Endothelial cell (in vitro differentiated cells): ENCODE results near the gene MB. TPM values are rescaled to one million over a fixed set of nuclear protein-coding genes. Genes with fewer than 3 reads are reported as not detected.

Experiments used
- DNase-seq: peaks from one replicate; pipeline ENCODE4 v3.0.0; 2021; ENCODE audit warnings: low spot score
- H3K27ac Mint-ChIP-seq: one replicate; pipeline ENCODE4 v1.8.0; 2021; ENCODE audit warnings: mixed read lengths, inconsistent platforms; ENCODE audit not compliant: unreplicated experiment
- H3K27me3 Mint-ChIP-seq: one replicate; pipeline ENCODE4 v1.8.0; 2021; ENCODE audit warnings: mild to moderate bottlenecking, moderate library complexity, mixed read lengths, inconsistent platforms; ENCODE audit not compliant: unreplicated experiment
- H3K36me3 Mint-ChIP-seq: one replicate; pipeline ENCODE4 v1.8.0; 2021; ENCODE audit warnings: mild to moderate bottlenecking, low read depth, mixed read lengths, inconsistent platforms; ENCODE audit not compliant: unreplicated experiment
- H3K4me1 Mint-ChIP-seq: one replicate; pipeline ENCODE4 v1.8.0; 2021; ENCODE audit warnings: mild to moderate bottlenecking, mixed read lengths, inconsistent platforms; ENCODE audit not compliant: unreplicated experiment
- H3K4me3 Mint-ChIP-seq: one replicate; pipeline ENCODE4 v1.8.0; 2021; ENCODE audit warnings: mild to moderate bottlenecking, mixed read lengths, inconsistent platforms; ENCODE audit not compliant: unreplicated experiment
- H3K9me3 Mint-ChIP-seq: one replicate; pipeline ENCODE4 v1.8.0; 2021; ENCODE audit warnings: mixed read lengths, inconsistent platforms; ENCODE audit not compliant: unreplicated experiment
- CTCF ChIP-seq: fragments of 200-600 bp; sonication (generic); IDR thresholded peaks from one replicate; pipeline ENCODE4 v1.5.0; 2021; ENCODE audit warnings: antibody characterized with exemption; ENCODE audit not compliant: unreplicated experiment
- total RNA-seq: library from RNA; stranded (reverse); fragmentation: NEBNext Ultra II Directional; extraction: Animal tissue kit (Norgen Biotek cat#: 25700); gene quantifications from one replicate; pipeline ENCODE4 v1.2.1, GENCODE V29; 2021; ENCODE audit not compliant: unreplicated experiment

Gene MB
- total RNA-seq, 1 donor from 2014 or later, result not detected

DNA sequence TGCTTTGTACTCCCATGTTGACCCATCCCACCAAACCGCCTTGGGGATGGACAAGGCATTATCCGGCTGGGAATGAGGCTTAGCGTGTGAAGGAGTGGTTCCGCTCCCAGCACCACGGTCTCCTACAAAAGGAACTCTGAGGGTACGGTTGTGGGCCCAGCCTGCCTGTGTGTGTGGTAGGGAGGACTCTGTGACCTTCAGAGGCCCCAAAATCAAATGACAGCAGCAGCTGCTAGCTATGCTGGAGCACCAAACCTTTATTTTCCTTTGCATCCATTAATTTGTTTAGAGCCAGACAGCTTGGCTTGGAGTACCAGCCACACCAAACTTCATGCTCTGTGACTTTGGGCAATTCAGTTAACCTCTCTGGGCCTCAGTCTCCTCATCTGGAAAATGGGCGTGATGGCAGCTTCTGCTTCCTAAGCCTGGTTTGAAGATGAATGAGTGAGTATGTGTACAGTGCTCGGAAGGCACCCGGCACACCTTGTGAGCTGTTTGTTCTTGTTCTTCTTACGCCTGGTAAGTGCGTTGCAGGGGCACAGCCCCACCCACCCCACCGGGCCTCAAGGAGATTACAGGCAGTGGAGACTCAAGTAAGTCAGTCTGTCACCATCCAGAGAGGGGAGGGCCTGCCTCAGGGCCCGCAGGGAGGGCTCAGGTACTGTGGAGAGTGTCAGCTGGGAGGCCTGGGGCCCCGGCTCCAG, 25.3 kb downstream of the MB start:
- H3K9me3 Mint-ChIP-seq, result no peaks in the 10 kb centered on the region
- no peaks in the 10 kb centered on the region for H3K4me1 Mint-ChIP-seq

DNA sequence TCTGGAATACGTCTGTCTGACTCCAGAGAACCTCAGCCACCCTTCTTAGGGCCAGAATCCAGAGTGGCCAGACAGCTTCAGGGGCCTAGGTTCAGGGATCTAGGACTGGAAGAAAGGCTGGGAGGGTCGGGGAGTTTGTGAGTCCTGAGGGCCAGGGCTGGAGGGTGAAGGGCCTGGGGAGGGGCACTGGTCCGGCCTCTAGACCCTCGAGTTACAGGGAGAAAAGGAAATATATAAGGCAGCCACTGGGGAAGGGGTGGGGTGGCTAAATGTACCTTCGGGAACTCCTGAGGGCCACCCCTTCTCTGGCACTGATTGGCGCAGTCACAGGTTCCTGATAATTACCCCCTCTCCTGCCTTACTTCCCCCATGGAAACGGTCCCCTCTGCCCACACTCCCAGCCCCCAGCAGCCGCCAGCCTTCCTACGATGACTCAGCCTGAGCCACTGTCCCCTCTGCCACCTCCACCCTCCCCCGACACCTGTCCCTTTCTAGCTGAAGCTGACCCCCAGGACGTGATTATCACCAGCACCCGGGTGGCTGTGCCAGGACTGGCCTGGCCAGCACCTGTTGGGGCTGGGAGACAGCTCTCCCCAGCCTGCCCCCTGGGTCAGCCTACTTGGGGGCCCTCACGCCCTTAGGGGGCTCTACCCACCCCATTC, 26.4 kb downstream of the MB start:
- Mint-ChIP-seq H3K9me3 (no peaks in the 10 kb centered on the region), H3K27ac (no peak overlapping the region), H3K36me3 (peaks cover 4% of the 10 kb centered on the region), H3K4me1 (no peaks in the 10 kb centered on the region), H3K4me3 (no peak overlapping the region), H3K27me3 (peaks cover 4% of the 10 kb centered on the region)
- DNase-seq, result no peak
- no peak for TF ChIP-seq CTCF

More for the DNA sequence above, 25.3 kb downstream of the MB start:
- Mint-ChIP-seq H3K27me3 (peaks cover 4% of the 10 kb centered on the region), H3K36me3 (peaks cover 2% of the 10 kb centered on the region), H3K27ac (no peak overlapping the region), H3K4me3 (no peak overlapping the region)
- no peak for TF ChIP-seq CTCF
- DNase-seq, result no peak

DNA sequence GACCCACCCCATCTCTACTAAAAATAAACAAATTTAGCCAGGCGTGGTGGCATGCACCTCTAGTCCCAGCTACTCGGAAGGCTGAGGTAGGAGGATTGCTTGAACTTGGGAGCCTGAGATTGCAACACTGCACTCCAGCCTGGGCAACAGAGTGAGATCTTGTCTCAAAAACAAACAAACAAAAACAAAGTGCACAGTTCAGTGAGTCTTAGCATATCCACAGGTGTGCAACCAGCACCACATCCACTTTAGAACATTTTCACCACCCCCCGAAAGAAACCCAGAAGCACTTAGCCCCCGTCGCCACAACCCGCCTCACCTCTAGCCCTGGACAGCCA, 27.4 kb downstream of the MB start:
- H3K9me3 Mint-ChIP-seq, result no peaks in the 10 kb centered on the region
- no peak overlapping the region for H3K4me3 Mint-ChIP-seq
- TF ChIP-seq CTCF, result no peak
- H3K27me3 Mint-ChIP-seq, result peaks cover 4% of the 10 kb centered on the region
- H3K4me1 Mint-ChIP-seq, result no peaks in the 10 kb centered on the region
- no peak for DNase-seq
- peaks cover 4% of the 10 kb centered on the region for H3K36me3 Mint-ChIP-seq
- no peak overlapping the region for H3K27ac Mint-ChIP-seq

- Mint-ChIP-seq H3K4me1 (no peaks in the 10 kb centered on the region), H3K27ac (no peak overlapping the region), H3K36me3 (peaks cover 4% of the 10 kb centered on the region), H3K9me3 (no peaks in the 10 kb centered on the region), H3K27me3 (peaks cover 4% of the 10 kb centered on the region), H3K4me3 (no peak overlapping the region)
- TF ChIP-seq CTCF, result no peak
- no peak for DNase-seq
Observed at GRCh38 chr22:35589071-35589755, 27.9 kb downstream of the MB start.

GRCh38 chr22:35587896-35588295, 29.2 kb downstream of the MB start:
- peaks cover 4% of the 10 kb centered on the region for H3K36me3 Mint-ChIP-seq
- DNase-seq, result no peak
- TF ChIP-seq CTCF, result no peak
- no peaks in the 10 kb centered on the region for H3K4me1 Mint-ChIP-seq
- no peaks in the 10 kb centered on the region for H3K9me3 Mint-ChIP-seq
- no peak overlapping the region for H3K27ac Mint-ChIP-seq
- no peak overlapping the region for H3K4me3 Mint-ChIP-seq
- peaks cover 4% of the 10 kb centered on the region for H3K27me3 Mint-ChIP-seq
